Gastrocnemius medialis (tissue), 4 donors: ENCODE results near the gene GFPT1.

Experiments used
- CTCF ChIP-seq, 5 experiments: fragments of 450-650 bp in 3 of 5; fragments of 200-600 bp in 2 of 5; sonication (generic) in 2 of 5; IDR thresholded peaks in 4 of 5; conservative IDR thresholded peaks in 1 of 5; 1 replicate in 4 of 5; 2 replicates in 1 of 5; pipeline ENCODE4 v1.5.1; 2016 to 2019; ENCODE audit warnings: antibody characterized with exemption in 5 of 5, mild to moderate bottlenecking in 3 of 5, moderate library complexity in 3 of 5
- POLR2A ChIP-seq, 2 donors: fragments of 450-650 bp; IDR thresholded peaks; one replicate each; pipeline ENCODE4 v1.6.1; 2017; ENCODE audit warnings: antibody characterized with exemption in 2 of 2, mild to moderate bottlenecking in 2 of 2, moderate library complexity in 2 of 2

- TF ChIP-seq CTCF (IDR thresholded peaks at IDR 0.05 in 4 of 5, conservative IDR thresholded peaks at IDR 0.05 in 1 of 5) (no peak), POLR2A (IDR thresholded peaks at IDR 0.05) (no peak)
Measured at GRCh38 chr2:69380072-69380917, 6.7 kb downstream of the GFPT1 start.
